Hematopoietic multipotent progenitor cell treated with erythropoietin and hydrocortisone succinate and interleukin-3 and kit ligand, for 15 days (in vitro differentiated cells): ENCODE results near the gene ATP10A.
"Not testable (repeated sequence)": the region's sequence is repeated elsewhere in the genome, so short reads cannot be mapped to it uniquely, and the experiment has no call there.

Source experiments
- DNase-seq: peaks from one replicate; pipeline ENCODE4 v3.0.0-alpha.2; 2015; ENCODE audit warnings: low spot score

The ATP10A gene

DNA sequence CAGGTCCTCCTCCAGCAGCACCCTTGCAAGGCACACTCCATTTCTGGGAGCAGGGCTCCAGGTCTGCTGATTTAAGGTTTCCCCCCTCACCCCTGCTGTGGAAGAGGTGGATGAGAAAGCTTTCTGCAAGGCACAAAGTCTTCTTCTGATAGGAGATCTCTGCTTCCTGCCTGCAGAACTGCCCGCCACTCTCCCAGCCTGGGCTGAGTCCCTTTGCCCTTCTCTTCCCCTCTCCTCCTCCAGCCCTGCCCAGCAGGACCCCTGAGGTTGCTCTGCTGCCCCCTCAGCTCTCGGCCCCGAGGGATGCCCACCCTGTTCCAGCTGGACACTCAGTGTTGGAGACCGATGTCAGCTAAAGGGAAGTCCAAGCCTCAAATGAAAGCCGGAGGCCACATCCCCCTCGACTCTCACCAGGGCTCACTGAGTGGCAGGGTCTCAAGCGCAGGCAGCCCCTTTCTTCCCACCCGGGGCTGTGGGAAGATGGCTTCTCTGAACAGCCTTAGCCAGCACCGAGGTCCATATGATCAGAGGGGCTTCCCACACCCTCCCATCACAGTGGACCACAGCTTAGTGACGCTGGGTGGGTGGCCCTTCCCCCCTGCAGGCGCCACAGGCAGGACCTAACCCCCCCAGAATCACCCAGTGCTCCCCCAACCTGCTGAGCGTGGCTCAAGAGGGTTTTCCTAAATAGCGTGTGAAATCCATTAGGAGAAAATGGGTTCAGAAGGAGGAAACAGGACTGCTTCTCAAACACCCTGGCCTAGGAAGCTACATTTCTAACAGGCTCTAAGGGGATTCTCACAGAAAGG, 4.0 kb downstream of the ATP10A start:
- DNase-seq: no peak

DNA sequence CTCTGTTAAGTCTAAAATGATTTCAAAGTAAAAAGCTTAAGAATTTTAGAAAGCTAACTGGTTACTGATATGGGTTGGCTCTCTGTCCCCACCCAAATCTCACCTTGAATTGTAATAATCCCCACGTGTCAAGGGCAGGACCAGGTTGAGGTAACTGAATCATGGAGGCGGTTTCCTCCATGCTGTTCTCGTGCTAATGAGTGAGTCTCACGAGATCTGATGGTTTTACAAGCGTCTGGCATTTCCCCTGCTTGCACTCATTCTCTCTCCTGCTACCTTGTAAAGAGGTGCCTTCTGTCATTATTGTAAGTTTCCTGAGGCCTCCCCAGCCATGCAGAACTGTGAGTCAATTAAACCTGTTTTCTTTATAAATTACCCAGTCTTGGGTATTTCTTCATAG, 7.1 kb downstream of the ATP10A start:
- not testable (repeated sequence) for DNase-seq

DNA sequence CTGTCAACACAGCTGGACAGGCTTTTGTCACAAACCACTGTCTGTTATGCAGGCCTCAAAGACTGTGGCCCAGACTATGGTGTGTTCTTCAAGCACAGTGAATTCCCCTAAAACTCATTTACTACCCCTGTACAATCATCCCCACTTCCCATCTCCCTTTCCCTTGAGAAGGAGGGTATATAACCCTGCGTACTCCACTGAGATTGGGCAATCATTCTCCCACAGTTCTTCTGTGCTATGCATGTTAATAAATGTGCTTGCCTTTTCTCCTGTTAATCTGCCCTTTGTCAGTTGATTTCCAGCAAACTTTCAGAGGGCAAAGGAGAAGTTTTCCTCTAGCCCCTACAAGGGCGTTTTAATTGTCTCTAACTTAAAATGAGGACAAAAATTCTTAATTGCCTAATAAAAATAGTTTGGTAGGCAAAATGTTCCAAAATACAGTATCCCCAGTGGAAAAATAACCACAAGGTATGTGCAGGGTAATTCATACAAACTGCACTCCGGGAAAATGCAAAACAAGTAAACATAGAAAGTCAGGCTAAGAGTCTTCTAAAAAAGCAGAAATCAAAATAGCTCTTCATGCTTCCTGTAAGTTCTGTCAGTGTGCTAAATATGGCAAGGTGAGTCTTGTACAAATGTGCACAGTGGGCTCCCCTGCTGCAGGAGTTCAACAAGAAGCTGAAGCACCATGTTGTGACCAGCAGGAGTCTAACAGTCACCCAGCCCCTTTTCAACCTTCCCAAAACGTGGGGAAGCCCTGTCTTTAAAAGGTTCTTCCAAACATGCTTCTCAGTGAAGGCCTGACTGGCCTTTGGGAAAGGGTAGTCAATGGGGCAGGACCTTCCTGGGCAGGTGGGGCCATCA, 10.2 kb downstream of the ATP10A start:
- DNase-seq: no peak

DNA sequence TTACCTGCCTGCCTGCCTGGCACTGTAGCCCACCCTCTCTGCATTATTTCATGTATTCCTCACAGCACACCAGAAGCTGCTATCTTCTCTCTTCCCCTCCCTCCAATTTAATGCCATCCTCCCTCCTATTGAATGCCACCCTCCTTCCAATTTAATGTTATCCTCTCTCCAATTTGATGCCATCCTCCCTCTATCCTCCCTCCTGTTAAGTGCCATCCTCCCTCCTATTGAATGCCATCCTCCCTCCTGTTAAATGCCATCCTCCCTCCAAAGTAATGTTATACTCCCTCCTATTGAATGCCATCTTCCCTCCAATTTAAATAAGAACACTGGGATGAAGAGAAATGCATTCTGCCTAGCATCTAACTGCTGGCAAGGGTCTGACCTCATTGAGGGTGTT, 11.1 kb downstream of the ATP10A start:
- DNase-seq: no peak

DNA sequence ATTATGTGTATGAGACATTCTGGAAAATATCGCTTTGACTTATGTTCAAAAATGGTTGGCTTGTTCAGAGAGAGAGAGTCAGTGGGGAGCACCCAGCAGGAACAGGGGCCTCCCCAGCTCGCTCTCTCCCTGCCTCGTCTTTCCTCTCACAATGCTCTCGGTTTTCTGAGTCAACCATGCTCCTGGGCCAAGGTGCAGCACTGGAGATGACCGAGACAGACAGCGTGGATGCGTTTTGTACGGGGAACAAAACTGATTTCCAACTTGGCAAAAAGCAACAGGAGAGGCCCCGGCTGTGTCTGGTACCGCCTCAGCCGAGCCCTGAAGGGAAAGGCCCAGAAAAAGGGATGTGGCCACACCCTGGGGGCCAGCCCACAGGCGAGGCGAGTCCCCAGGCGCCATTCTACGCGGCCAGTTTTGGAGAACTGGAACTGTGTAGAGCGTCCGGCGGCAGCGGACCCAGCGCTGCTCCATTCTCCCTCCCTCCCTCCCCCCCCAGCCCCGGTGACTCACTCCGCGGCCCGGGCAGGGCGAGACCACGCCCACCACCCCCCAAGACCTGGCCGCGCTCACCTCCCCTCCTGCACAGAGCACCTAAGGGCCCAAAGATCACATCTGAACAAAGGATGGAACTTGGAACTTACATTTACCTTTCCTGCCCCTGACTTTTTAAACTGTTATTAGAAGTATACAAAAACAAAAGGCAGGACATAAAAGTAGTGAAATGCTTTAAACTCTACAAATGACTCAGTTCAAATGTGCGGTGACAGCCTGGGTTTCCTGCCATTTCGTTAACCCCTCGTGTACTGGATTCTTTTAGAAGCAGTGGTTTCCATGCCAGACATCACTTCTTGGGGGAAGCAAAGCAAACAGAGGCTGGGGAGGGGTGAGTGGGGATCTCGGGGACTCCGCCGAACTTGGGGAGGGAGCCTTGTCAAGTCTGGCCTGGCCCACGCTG, 12.7 kb downstream of the ATP10A start:
- DNase-seq: no peak

DNA sequence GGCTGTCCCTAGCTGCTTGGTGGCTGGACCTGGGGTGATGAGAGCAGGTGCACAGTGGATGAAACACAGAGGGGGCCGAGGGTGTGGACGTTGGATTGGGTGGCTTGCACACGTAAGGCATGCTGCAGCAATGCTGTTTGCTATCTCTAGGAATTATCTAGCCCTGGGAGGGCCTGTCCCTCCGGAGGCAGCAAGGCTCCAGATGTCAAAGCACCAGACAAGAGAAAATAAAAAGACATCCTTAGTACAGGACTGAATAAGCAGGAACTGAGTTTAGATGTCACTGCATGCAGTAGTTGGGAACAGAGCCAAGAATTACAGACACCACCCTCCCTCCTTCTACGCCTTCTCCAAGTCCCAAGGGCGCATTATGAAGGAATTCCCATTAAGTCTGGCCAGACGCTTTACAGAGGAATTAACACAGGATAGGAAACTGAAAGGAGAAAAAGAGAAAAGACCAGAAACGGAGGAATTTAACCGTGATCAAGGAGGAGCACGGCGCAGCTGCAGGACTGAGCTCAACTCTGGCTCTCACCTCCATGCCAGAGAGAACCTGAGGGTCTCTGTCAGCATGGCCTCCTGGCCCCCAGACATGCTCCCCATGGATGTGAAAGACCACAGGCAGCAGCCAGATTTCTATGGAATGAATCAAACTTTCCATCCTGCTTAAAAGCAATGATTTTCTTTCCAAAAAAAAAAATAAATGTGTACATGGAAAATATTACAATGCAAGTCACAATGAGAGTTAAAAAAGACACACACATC, 13.8 kb downstream of the ATP10A start:
- DNase-seq: no peak

DNA sequence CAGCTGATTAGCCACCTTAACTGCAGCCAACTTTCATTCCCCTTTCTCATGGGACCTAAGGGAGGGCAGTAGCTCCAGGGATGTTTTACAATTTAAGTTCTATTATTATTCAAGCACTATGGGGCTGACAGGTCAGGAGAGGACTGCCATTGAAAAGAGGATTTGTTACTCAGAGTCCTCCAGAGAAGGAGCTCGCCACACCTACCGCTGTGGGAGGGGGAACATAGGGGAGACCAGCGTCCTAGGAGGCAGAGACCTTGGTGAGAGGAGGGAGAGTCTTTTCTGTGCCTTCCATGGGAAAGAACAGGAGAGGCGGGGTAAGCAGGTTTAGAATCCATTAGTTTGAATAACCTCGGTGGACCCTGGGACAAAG, 14.4 kb downstream of the ATP10A start:
- DNase-seq: no peak

DNA sequence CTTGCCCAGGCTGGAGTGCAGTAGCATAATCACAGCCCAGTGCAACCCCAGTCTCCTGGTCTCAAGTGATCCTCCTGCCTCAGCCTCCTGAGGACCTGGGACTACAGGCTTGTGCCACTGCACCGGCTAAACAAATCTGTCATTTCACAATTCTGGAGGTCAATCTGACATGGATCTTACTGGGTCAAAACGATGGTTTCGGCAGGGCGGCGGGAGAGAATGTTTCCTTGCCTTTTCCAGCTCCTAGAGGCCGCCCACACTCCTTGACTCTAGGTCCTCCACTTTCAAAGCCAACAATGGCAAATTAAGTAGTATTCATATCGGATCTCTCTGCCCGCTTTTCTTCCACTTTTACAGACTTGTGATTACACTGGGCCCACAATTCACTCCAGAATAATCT, 14.8 kb downstream of the ATP10A start:
- no peak for DNase-seq

DNA sequence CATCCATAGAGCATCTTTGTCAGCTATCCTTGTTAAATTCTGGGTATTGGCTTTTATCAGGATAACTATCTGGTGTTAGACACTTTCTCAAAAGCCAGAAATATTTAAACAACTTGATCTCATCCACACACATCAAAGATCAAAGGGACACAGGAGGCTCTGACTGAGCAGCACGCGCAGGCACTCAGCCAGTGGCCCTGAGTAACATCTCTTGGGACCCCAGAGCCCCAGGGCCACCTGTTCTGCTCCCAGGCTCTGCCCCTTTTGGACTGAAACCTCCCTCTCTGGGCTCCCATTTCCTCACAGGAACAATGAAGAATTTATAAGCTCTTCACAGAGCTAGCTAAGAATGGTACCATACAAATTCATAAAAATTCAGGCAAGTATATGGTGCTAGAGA, 16.1 kb downstream of the ATP10A start:
- no peak for DNase-seq

DNA sequence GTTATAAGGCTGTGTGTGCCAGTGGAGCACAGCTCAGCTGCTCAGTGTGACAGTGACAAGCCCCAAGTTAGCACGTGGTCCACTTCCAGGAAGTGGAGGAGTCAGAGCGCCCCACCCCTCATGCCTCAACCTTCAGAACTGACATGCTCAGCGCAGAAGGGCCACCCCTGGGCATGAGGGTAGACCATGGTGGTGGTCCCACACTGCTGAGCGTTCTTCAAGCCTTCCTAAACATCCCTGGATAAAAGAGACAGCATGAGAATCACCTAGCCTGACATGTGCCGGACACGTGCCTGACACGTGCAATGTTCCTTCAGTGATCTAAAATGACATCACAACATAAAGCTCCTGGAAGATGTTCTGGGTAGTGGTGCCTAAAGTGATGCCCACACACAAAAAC, 16.8 kb downstream of the ATP10A start:
- no peak for DNase-seq

DNA sequence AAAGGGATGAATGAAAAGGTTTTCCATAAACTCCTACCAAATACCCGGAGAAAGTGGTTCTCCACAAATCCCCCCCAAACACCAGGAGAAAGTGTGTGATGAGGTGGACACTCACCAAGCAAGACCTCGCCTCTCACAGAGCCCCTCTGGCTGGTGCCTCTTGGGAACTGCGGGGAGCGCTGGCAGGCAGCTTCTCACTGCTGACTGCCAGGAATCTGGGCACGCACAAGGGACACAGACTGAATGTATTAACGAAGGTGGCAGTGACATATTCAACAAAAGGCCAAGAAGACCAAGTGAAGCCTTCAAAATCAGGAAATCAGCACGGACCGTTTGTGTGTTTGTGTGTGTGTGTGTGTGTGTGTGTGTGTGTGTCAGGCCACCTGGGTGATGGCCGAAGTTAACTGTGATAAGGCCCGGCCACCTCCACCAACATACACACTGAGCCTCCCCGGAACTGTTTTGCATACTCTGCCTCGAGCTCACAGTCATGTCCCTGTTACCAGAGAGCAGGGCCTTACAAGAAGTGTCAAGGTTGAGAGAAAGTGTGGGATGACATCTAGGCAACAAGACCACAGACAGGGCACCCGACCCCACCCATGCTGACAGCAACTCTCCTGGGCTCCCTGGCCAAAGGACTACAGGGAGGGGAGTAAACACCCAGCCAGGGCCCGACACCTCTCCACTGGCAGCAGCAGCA, 18.0 kb downstream of the ATP10A start:
- DNase-seq: no peak

DNA sequence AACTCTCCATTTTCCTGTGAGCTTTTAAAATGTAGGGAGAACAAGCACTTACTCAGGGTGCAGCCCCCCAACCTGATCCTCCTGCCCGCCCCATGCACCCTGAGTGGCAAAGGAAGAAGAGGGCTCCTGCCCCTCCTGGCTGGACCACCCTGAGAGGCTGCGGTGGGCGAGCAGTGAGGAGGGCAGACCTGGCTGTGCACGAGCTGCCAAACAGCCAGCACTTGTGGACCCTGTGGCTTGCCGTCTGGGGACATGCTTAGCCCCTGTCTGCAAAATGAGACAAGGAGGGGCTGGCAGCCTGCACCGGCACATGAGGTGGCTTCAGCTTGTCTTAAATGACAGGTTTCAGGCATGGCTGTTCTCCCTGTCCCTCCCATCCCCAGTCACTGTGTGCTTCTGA, 18.6 kb downstream of the ATP10A start:
- no peak for DNase-seq

DNA sequence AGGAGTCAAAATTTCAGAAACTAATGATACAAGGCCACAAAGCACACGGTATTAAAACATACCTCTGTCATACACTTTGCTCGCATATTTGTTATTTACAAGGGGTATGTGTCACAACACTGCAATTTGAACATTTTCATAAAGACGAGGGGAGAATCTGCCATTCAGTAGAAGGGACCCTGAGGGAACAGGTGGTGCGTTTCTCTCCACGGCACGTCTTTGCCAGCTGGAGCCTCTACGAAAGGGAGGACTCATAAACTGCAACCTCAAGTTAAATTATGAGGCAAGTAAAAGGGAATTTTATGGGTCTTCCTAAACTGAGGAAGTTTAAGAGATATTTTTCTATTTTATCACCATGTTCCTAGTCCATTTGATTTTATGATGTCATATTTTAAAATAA, 19.1 kb downstream of the ATP10A start:
- no peak for DNase-seq

DNA sequence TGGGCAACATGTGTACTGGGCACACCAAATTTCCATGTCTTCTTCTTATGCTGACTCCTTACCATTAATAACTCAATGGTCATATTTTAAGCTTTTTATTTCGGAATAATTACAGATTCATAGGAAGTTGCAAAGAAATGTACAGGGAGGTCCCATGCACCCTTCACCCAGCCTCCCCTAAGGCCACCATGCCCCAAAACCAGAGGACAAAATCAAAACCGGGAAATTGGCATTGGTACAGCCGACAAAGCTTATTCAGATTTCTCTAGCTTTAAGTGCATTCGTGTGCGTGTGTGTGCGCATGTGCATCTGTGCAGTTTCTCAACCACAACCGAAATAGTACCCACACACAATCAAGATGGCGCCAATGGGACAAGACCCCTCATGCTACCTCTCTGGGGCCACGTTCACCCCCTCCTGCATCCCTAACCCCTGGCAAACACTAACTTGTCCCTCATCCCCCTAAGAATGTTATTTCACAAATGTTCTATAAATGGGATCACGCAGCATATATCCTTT, 23.4 kb downstream of the ATP10A start:
- no peak for DNase-seq

DNA sequence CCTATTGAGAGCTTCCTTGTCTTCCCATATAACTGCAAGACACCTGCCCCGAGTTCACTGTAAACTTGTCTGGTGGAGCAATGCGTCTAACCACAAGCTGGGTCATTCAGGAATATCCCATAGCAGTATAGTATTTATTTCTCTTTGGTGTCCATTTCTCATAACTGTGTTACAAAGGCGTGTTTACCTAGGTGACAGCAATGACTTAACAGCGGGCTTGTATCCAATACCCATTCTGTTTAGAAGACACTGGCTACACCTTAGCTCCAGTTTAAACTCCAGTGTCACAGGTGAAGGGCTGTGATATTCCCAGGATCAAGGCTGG, 24.3 kb downstream of the ATP10A start:
- DNase-seq: no peak

DNA sequence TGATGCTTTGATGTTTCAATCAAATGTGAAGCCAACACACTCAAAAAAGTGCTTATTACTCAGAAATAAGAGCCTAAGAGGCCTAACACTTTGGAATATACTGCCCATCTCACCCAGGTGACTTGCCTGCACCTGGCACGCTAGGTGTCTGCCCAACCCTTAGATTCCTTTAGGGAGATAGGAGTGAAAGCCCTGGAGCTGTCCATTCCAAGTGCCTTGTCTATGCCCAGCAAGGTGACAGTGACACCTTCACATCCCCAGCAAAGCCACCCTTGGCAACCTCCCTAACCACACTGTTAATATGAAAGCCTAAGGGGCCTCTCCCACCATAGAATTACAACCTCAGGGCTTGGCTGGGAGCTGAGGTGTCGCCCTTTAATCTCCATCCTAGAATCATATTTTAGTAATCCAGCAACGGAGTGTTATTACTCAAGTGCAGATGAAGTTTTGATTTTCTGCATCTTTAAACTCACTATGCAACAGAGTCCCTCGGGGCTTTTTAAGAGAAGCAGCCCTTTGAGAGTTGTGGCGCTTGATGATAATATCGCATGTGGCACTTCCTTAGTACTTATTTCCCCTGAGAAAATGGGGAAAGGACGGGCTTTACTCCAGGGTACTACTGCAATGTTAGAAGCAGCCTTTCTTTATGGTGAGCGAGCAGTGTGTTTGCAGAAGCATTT, 24.8 kb downstream of the ATP10A start:
- no peak for DNase-seq

DNA sequence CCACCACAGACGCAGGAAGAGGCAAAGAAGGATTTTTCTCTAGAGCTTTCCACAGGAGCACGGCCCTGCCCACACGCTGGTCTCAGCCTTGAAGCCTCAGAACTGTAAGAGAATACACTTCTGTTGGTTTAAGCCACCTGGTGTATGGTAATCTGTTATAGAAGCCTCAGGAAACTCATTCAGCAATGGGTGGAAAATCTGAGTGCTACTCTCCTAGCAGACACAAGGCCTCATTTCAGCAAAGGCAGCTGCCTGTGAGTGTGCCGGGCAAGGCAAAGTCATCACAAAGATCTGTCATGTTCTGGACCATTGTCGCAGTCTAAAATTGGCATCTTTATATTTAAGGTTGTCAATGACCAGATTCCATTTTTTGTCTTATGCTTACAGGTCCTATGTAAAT, 31.0 kb downstream of the ATP10A start:
- no peak for DNase-seq

DNA sequence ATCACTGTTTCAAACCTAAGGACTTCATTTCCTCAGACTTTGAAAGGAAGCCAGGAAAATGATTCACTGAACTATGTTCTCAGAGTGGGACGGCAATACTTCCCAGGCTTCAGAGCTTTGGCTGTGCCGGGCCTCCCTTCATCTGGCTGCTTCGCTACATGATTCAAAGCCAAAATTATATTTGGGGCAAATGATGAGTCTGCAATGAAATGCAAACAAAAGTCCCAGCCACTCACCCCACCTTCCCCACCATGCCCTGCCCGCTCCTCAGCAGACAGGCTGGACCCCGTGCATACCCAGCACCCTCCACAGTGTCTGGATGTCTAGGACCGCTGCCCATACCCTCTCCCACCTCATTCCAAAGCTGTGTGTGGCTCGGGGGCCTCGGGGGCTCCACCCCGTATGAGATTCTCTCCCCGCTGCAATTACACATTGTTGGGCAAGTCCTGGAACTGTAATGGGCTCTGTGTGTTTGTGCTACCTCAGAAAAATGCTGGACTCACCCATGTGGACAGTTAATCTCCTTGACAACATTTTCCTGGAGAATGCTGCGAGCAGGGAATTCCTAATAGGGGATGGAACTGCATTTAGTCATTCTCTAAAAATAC, 32.2 kb downstream of the ATP10A start:
- no peak for DNase-seq

DNA sequence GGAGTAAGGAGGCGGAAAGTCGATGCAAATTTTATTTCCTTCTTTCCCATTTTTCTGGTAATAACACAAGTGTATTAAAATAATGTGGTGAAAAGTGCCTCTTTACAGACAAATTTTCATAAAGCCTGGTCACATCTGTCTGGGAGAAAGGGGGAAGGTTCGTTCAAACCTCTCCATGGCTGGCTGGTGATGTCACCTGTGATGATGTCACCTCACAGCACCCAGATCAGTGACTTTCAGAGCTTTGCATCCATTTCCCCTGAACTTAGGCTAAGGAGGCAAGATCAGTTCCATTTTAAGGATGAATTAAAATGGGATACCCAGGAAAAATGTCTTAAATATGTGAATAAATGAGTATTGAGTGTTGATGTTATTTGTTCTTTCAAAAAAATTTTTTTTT, 34.1 kb downstream of the ATP10A start:
- DNase-seq: no peak

DNA sequence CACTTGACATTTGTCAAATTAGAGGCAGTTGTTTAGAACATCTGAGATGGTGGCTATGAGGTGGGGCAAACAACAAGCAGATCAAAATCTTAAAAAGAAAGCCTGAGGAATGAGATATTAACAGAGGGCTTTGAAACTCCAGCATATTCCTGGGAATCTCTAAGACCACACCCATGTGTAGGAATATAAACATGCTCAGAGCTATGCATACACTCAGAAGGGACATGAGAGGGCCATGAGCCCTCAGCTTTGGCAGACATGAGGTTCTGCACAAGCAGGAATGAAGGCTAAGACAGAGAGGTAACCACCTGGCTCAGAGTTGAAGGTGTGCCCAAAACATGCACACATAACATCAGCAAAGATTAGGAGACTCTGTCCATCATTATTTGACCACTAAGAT, 37.9 kb downstream of the ATP10A start:
- no peak for DNase-seq
